DMS79 (cell line): ENCODE measurements around the gene METTL21C.

Experiments
- DNase-seq: peaks from one replicate; lab custom pipeline; 2025; lab: John Stamatoyannopoulos, UW

The METTL21C gene

DNA sequence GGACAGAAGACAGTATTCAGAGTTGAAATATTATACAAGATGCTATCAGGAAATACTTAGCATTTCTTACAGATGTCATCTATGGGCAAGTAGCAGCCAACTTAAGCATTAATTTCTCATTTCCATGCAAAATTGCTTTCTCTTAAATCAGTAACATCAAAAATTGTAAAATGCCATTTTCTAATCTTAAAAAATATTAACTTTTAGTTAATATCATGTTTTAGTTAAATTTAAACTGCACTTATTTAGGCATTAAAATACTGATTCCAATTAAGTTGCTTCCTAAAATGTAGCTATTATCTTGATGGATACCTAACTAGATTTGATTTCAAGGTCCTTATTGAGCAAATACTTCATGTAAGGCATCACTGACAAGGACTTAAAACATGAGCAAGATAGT lies 27.8 kb downstream of the METTL21C start:
- DNase-seq: no peak

DNA sequence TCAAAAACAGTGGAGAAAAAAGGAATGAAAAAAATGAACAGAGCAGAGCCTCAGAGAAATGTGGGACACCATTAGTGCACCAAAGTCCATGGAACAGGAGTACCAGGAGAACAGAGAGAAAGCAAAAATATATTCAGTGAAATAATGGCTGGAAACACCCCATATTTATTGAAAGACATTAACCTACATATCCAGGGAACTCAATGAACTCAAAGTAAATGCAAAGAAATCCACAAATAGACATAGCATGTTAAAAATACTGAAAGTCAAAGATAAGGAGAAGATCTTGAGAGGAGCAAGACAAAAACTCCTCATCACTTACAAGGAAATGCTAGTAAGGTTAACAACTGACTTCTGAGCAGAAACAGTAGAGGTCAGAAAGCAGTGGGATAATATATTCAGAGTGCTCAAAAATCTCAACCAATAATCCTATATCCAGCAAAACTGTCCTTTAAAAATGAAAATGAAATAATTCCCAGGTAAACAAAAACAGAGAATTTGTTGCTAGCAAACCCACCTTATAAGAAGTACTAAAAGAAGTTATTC lies 35.6 kb downstream of the METTL21C start:
- no peak for DNase-seq

GRCh38 chr13:102658660-102659059 lies 36.2 kb downstream of the METTL21C start:
- DNase-seq: peak; percentile 93

- DNase-seq: no peak
These were observed 37.2 kb downstream of the METTL21C start for GRCh38 chr13:102657630-102658029.

DNA sequence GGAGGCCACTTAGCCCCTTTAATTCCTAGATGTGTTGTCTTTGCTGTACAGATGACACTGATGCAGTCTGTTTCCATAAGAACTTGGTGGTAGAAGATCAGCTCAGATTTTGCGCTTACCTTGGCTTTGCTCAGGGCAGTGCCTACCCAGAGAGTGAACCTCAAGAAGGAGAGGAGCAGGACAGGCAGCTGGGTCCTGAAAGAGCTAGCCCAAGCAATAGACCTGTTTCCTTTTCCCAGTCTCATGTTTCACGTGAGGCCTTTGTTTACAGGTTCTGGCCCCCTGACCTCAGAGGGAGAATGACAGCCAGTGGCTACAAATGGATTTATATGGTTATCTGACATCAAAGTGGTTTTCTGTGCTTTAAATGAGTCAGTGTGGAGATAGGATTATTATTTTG lies 40.1 kb downstream of the METTL21C start:
- DNase-seq: no peak

GRCh38 chr13:102651892-102652291 lies 43.0 kb downstream of the METTL21C start:
- DNase-seq: no peak

DNA sequence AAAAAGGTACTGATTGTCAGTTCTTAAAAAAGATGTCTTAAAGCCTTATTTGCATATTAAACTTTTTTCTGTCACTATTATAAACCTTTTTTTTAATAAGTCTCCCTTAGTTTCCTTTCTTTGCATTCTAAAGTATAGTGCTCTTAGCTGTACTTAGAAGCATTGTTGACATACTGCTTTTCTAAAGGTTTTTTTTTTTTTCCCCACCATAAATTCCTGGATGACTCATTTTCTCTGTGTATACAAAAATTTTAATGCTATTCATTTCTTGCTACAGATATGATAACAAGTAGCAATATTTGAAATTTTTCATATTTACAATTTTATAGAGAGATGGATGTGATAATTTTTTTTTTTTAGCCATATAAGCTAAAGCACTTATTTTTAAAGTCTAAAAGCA lies 43.5 kb downstream of the METTL21C start:
- no peak for DNase-seq

DNA sequence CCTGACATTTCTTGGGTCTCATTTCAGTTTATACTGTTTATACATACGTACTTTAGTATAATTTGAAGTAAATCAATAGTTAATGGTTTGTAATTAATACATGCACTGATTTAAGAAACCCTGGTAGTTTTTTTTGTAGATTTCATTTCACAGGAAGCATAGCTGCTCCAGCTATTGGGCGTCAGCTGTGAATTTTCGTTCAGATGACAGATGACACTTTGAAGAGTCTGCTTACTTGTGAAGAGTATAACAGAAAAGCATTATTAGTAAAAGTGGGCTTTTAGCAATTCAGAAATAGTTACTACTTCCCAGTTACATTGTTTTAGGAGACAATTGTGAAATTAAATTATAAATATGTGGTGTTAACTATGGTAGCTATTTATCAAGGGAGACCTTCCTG lies 44.4 kb downstream of the METTL21C start:
- DNase-seq: no peak

GRCh38 chr13:102648046-102648445 lies 46.8 kb downstream of the METTL21C start:
- no peak for DNase-seq

- DNase-seq: no peak
These were observed 49.1 kb downstream of the METTL21C start for GRCh38 chr13:102645701-102646100.

- no peak for DNase-seq
These were observed 51.2 kb downstream of the METTL21C start for GRCh38 chr13:102643656-102644055.

DNA sequence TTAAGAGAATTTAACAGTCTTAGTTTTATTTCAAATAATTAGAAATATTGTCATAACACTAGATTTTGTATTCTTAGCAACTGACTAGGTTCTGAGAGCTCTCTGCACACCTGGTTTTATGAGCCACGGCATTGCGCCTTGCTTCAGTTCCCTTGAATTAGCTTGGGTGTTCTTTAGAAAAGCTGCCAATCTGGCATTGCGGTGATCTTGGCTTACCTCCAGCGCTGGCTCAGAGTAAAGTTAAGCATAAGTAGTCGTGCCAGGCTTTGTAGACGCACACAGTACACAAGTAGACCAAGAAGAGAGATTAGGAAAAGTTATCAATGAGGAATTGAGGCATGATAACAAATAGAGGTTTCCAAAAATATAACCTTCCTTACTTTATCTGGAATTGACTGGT lies 52.4 kb downstream of the METTL21C start:
- DNase-seq: peak; percentile 99

DNA sequence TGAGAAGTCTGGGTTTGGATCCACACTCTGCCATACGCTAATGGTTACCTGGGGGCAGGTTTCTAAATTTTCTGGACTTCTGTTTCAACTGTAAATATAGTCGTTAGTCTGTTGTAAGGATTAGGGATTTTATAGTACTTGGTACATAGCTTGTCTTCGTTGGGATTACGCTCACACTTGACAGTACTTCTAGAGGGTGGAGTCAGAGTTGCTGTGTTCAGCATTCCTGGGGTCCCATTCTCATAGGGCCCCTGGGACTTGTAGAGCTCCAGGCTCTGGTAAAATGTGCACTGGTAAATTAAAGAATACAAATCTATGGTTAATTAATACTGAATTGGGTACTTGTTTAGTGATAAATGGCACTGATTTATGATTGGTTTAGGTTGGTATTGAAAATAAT lies 52.8 kb downstream of the METTL21C start:
- peak; percentile 87 for DNase-seq

GRCh38 chr13:102638741-102639140 lies 56.1 kb downstream of the METTL21C start:
- no peak for DNase-seq
